K562 (cell line): Measurements from ENCODE around the gene RPS6KL1.

Experiments used
- BCL6 ChIP-seq: fragments of 250-450 bp; sonication (Bioruptor Pico); IDR thresholded peaks from 2 replicates; pipeline ENCODE4 v1.4.0; 2020
- BHLHE40 ChIP-seq: IDR thresholded peaks from 2 replicates; pipeline ENCODE4 v1.6.1; 2011; ENCODE audit warnings: low read length, improper control_type of control experiment
- BRF1 ChIP-seq: IDR thresholded peaks from 3 replicates; pipeline ENCODE4 v1.6.1; 2011; ENCODE audit warnings: borderline replicate concordance, mild to moderate bottlenecking; ENCODE audit not compliant: insufficient read length; ENCODE audit errors: extremely low read depth
- CTCF ChIP-seq, 3 experiments: IDR thresholded peaks in 2 of 3; conservative IDR thresholded peaks in 1 of 3; 2 replicates each; pipeline ENCODE4 v1.5.1; 2011 to 2012; ENCODE audit warnings: low read length in 3 of 3, mild to moderate bottlenecking in 3 of 3, control low read depth in 2 of 3, improper control_type of control experiment in 1 of 3, inconsistent platforms in 1 of 3, low read depth in 1 of 3, mixed read lengths in 1 of 3, moderate library complexity in 1 of 3; ENCODE audit not compliant: insufficient read depth in 2 of 3
- E2F8 ChIP-seq: fragments of 450-650 bp; IDR thresholded peaks from 2 replicates; pipeline ENCODE4 v1.7.1; 2018; ENCODE audit warnings: mild to moderate bottlenecking, low read depth; ENCODE audit not compliant: partially characterized antibody
- EZH2 ChIP-seq: IDR thresholded peaks from 2 replicates; pipeline ENCODE4 v1.6.1; 2012; ENCODE audit warnings: low read depth, mild to moderate bottlenecking, inconsistent platforms, low read length, borderline replicate concordance
- MTA1 ChIP-seq: fragments of 450-650 bp; IDR thresholded peaks from 2 replicates; pipeline ENCODE4 v1.6.1; 2017; ENCODE audit warnings: borderline replicate concordance
- NR1H2 ChIP-seq: sonication (generic); formaldehyde crosslinking; IDR thresholded peaks from 2 replicates; pipeline ENCODE4 v1.4.0; 2020; ENCODE audit warnings: mild to moderate bottlenecking, missing genetic modification reagents
- ZBTB1 ChIP-seq: sonication (generic); formaldehyde crosslinking; IDR thresholded peaks from 2 replicates; pipeline ENCODE4 v1.8.1; 2023; ENCODE audit warnings: missing genetic modification reagents, low read depth, mild to moderate bottlenecking, borderline replicate concordance

- TF ChIP-seq BCL6 (no peak), BHLHE40 (no peak), CTCF (IDR thresholded peaks at IDR 0.05 in 2 of 3, conservative IDR thresholded peaks at IDR 0.05 in 1 of 3; ENCODE audit: insufficient read depth in 2 of 3, low read depth in 1 of 3, low read length in 3 of 3) (no peak), MTA1 (no peak), E2F8 (no peak), ZBTB1 (CRISPR knock-in tag) (no peak), NR1H2 (CRISPR knock-in tag) (no peak), BRF1 (no peak), EZH2 (no peak)
Observed at GRCh38 chr14:74942608-74943007, 19.5 kb upstream of the RPS6KL1 start.
